GM23338 (cell line): ENCODE measurements around the gene CADPS. TPM values are rescaled to one million over a fixed set of nuclear protein-coding genes. Genes with fewer than 3 reads are reported as not detected.
A peak's percentile ranks its signal among the peaks of the same experiment; 100 is the strongest.

Source experiments
- ATAC-seq: fragments of 200-7000 bp; cut with Tn5 transposase; 3 replicates; pipeline ENCODE4 v1.9.1; 2020
- DNase-seq: peaks from one replicate; pipeline ENCODE4 v3.0.0-alpha.2; 2015; ENCODE audit warnings: low spot score
- H2AFZ ChIP-seq: fragments of 200-600 bp; sonication (generic); 2 replicates; pipeline ENCODE4 v1.8.0; 2016; ENCODE audit warnings: antibody characterized with exemption, mild to moderate bottlenecking, moderate library complexity
- H3F3A ChIP-seq: fragments of 200-600 bp; sonication (generic); replicated peaks from 2 replicates; pipeline ENCODE4 v1.8.0; 2017; ENCODE audit warnings: antibody characterized with exemption, mixed run types, low read depth
- H3K27ac ChIP-seq: fragments of 200-600 bp; sonication (generic); 2 replicates; pipeline ENCODE4 v1.6.1; 2016; ENCODE audit warnings: low read depth
- H3K27me3 ChIP-seq: fragments of 200-600 bp; sonication (generic); 2 replicates; pipeline ENCODE4 v1.8.0; 2016; ENCODE audit warnings: mild to moderate bottlenecking, mixed run types, moderate library complexity; ENCODE audit not compliant: insufficient read depth
- H3K36me3 ChIP-seq: fragments of 200-600 bp; sonication (generic); 2 replicates; pipeline ENCODE4 v1.8.0; 2016; ENCODE audit warnings: mild to moderate bottlenecking; ENCODE audit not compliant: insufficient read depth
- H3K4me1 ChIP-seq: fragments of 200-600 bp; sonication (generic); 2 replicates; pipeline ENCODE4 v1.8.0; 2016; ENCODE audit warnings: mild to moderate bottlenecking, moderate library complexity; ENCODE audit not compliant: insufficient read depth
- H3K4me2 ChIP-seq: fragments of 200-600 bp; sonication (generic); 2 replicates; pipeline ENCODE4 v1.7.1; 2017; ENCODE audit warnings: mixed run types
- H3K4me3 ChIP-seq: fragments of 200-600 bp; sonication (generic); 2 replicates; pipeline ENCODE4 v1.6.1; 2016; ENCODE audit warnings: mixed run types
- H3K79me2 ChIP-seq: fragments of 200-600 bp; sonication (generic); replicated peaks from 2 replicates; pipeline ENCODE4 v1.8.0; 2017; ENCODE audit warnings: mild to moderate bottlenecking; ENCODE audit not compliant: insufficient read depth
- H3K9me2 ChIP-seq: fragments of 200-600 bp; sonication (generic); 2 replicates; pipeline ENCODE4 v1.8.0; 2017; ENCODE audit not compliant: insufficient read depth
- H4K20me1 ChIP-seq: fragments of 200-600 bp; sonication (generic); replicated peaks from 2 replicates; pipeline ENCODE4 v1.8.0; 2017; ENCODE audit warnings: mild to moderate bottlenecking; ENCODE audit not compliant: insufficient read depth
- H3K27ac Mint-ChIP-seq: 2 replicates; pipeline ENCODE4 v1.8.0; 2020; ENCODE audit warnings: inconsistent platforms, mild to moderate bottlenecking, moderate library complexity, mixed read lengths
- H3K27me3 Mint-ChIP-seq: 3 replicates; pipeline ENCODE4 v1.8.0; 2022; ENCODE audit warnings: low read depth, mild to moderate bottlenecking, moderate library complexity, mixed read lengths, inconsistent platforms; ENCODE audit not compliant: insufficient read depth, poor library complexity
- H3K36me3 Mint-ChIP-seq: 3 replicates; pipeline ENCODE4 v1.8.0; 2021; ENCODE audit warnings: low read depth, mild to moderate bottlenecking, inconsistent platforms, moderate library complexity, mixed read lengths
- H3K4me1 Mint-ChIP-seq: 3 replicates; pipeline ENCODE4 v1.8.0; 2020; ENCODE audit warnings: mild to moderate bottlenecking, inconsistent platforms, mixed read lengths
- H3K4me3 Mint-ChIP-seq: 3 replicates; pipeline ENCODE4 v1.8.0; 2021; ENCODE audit warnings: moderate library complexity, mild to moderate bottlenecking, inconsistent platforms, mixed read lengths
- H3K9me3 Mint-ChIP-seq: 3 replicates; pipeline ENCODE4 v1.8.0; 2020; ENCODE audit warnings: moderate library complexity, mild to moderate bottlenecking, inconsistent platforms, mixed read lengths
- EZH2 ChIP-seq: fragments of 200-600 bp; sonication (generic); IDR thresholded peaks from one replicate; pipeline ENCODE4 v1.8.0; 2017; ENCODE audit warnings: antibody characterized with exemption, mild to moderate bottlenecking, low read depth; ENCODE audit not compliant: unreplicated experiment
- EZH2phosphoT487 ChIP-seq: fragments of 200-600 bp; sonication (generic); IDR thresholded peaks from one replicate; pipeline ENCODE4 v1.8.1; 2018; ENCODE audit warnings: antibody characterized with exemption; ENCODE audit not compliant: unreplicated experiment
- NANOG ChIP-seq: IDR thresholded peaks from 2 replicates; pipeline ENCODE4 v1.6.1; 2016; ENCODE audit warnings: antibody characterized with exemption, borderline replicate concordance
- POLR2AphosphoS5 ChIP-seq: IDR thresholded peaks from 2 replicates; pipeline ENCODE4 v1.6.1; 2016; ENCODE audit warnings: antibody characterized with exemption, low read depth
- STAT1 ChIP-seq: IDR thresholded peaks from one replicate; pipeline ENCODE4 v1.6.1; 2016; ENCODE audit warnings: antibody characterized with exemption; ENCODE audit not compliant: unreplicated experiment
- ZNF114 ChIP-seq: fragments of 250-450 bp; sonication (Bioruptor Pico); IDR thresholded peaks from 2 replicates; pipeline ENCODE4 v1.5.0; 2020; ENCODE audit warnings: mild to moderate bottlenecking, moderate library complexity
- ZNF331 ChIP-seq: fragments of 250-450 bp; sonication (Bioruptor Pico); IDR thresholded peaks from 2 replicates; pipeline ENCODE4 v1.5.0; 2020; ENCODE audit warnings: low read depth, mild to moderate bottlenecking, moderate library complexity
- polyA plus RNA-seq: library from polyadenylated mRNA; unstranded; fragments of >200 nt; fragmentation: Nextera tagmentation; extraction: Ambion mirVana; gene quantifications from 2 replicates; pipeline ENCODE4 v1.2.1, GENCODE V29; 2016
- total RNA-seq: library from RNA; depleted of rRNA; stranded (reverse); fragments of >200 nt; shearing (Covaris generic); gene quantifications from 2 replicates; pipeline ENCODE4 v1.2.3, GENCODE V29; 2014
- TF ChIP-seq, protein P1 (sequence below), 2 experiments: fragments of 200-600 bp in 1 of 2; sonication (generic) in 1 of 2; conservative IDR thresholded peaks; 2 replicates each; pipeline versions ENCODE4 v1.5.1 to v1.6.1; 2016 to 2017; ENCODE audit warnings: antibody characterized with exemption in 2 of 2, low read depth in 2 of 2, mild to moderate bottlenecking in 2 of 2, moderate library complexity in 1 of 2
- TF ChIP-seq, protein P2 (sequence below): IDR thresholded peaks from 2 replicates; pipeline ENCODE4 v1.6.1; 2016; ENCODE audit warnings: antibody characterized with exemption
- TF ChIP-seq, protein P3 (sequence below): fragments of 250-450 bp; sonication (Bioruptor Pico); IDR thresholded peaks from 2 replicates; pipeline ENCODE4 v1.5.0; 2020; ENCODE audit warnings: mild to moderate bottlenecking, moderate library complexity

CADPS gene
- total and polyA plus RNA-seq, 2 experiments from 2014 or later, result 14.7 to 22.0 TPM

DNA sequence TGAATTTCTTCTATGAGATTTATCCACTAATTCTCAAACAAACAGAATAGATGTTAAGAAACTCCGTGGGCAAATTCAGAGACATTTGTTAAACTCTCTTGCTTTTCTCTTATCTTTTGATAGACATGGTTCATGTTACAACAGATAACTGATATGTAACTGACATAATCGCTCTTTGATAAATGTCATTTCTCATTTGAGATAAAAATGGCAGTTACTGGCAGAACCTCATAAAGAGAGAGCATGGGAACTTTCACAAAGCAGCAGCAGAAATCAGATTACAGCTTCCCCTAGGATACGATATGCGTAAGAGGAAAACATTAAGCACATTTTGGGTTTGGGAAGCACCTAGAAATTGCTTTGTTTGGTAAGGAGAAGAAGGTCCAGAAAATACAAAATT, 126.1 kb downstream of the CADPS start:
- Mint-ChIP-seq H3K4me1 (no peaks in the 10 kb centered on the region; the same call in 2 of the 3 replicates), H3K27me3 (no peaks in the 10 kb centered on the region), H3K27ac (no peak overlapping the region), H3K9me3 (no peaks in the 10 kb centered on the region), H3K36me3 (no peaks in the 10 kb centered on the region), H3K4me3 (no peak overlapping the region)
- ATAC-seq, result no peak
- H3K4me2 ChIP-seq, result no peak overlapping the region
- no peaks in the 10 kb centered on the region for H4K20me1 ChIP-seq
- TF ChIP-seq, protein P1, sequence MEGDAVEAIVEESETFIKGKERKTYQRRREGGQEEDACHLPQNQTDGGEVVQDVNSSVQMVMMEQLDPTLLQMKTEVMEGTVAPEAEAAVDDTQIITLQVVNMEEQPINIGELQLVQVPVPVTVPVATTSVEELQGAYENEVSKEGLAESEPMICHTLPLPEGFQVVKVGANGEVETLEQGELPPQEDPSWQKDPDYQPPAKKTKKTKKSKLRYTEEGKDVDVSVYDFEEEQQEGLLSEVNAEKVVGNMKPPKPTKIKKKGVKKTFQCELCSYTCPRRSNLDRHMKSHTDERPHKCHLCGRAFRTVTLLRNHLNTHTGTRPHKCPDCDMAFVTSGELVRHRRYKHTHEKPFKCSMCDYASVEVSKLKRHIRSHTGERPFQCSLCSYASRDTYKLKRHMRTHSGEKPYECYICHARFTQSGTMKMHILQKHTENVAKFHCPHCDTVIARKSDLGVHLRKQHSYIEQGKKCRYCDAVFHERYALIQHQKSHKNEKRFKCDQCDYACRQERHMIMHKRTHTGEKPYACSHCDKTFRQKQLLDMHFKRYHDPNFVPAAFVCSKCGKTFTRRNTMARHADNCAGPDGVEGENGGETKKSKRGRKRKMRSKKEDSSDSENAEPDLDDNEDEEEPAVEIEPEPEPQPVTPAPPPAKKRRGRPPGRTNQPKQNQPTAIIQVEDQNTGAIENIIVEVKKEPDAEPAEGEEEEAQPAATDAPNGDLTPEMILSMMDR (conservative IDR thresholded peaks at IDR 0.05; ENCODE audit: low read depth in 2 of 2), result 0 out of 4 replicates have a peak, but pooled peaks of 1 of the 2 experiments have one; percentile 8
- TF ChIP-seq STAT1, result no peak
- H3K27me3 ChIP-seq, result no peaks in the 10 kb centered on the region
- no peaks in the 10 kb centered on the region for H3F3A ChIP-seq
- no peak overlapping the region for H2AFZ ChIP-seq
- H3K4me1 ChIP-seq, result no peaks in the 10 kb centered on the region
- H3K4me3 ChIP-seq, result no peak overlapping the region
- H3K9me2 ChIP-seq, result no peaks in the 10 kb centered on the region
- no peak for DNase-seq
- no peaks in the 10 kb centered on the region for H3K36me3 ChIP-seq
- H3K79me2 ChIP-seq, result no peaks in the 10 kb centered on the region
- no peak overlapping the region for H3K27ac ChIP-seq

DNA sequence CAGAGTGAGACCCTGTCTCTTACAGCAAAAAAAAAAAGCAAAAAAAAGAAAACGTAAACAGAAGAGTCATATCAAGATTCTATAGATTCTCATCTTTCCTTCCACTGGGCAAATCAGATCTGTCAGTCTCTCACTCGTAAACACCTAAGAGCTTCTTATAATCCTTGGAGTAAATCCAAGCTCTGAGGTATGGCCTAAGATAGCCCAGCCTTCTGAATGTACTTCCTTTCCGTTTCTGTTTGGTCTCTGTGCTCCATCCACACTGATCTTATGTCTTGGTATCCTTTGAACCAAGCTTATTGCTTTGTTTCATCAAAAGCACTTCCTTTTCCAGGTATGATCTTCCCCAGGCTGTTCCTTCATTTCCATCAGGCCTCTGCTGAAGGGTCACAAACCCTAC, 137.8 kb downstream of the CADPS start:
- Histone ChIP-seq H3K27ac (no peak overlapping the region), H3K79me2 (no peaks in the 10 kb centered on the region), H3K36me3 (no peaks in the 10 kb centered on the region), H3K27me3 (no peaks in the 10 kb centered on the region), H3K9me2 (0 out of 2 replicates have a peak, but pooled peaks cover 4% of the 10 kb centered on the region), H4K20me1 (no peaks in the 10 kb centered on the region), H3K4me3 (no peak overlapping the region), H3F3A (no peaks in the 10 kb centered on the region), H3K4me2 (no peak overlapping the region), H2AFZ (no peak overlapping the region), H3K4me1 (no peaks in the 10 kb centered on the region)
- Mint-ChIP-seq H3K4me1 (peaks cover 3% of the 10 kb centered on the region; the same call in 1 of the 3 replicates), H3K27ac (no peak overlapping the region), H3K27me3 (peaks cover 2% of the 10 kb centered on the region), H3K9me3 (no peaks in the 10 kb centered on the region), H3K36me3 (no peaks in the 10 kb centered on the region; the same call in 2 of the 3 replicates), H3K4me3 (no peak overlapping the region)
- DNase-seq, result no peak
- no peak for ATAC-seq
- TF ChIP-seq ZNF114 (CRISPR knock-in tag) (no peak), EZH2 (no peak), ZNF331 (no peak), POLR2AphosphoS5 (no peak), NANOG (no peak), STAT1 (no peak), EZH2phosphoT487 (no peak)
- TF ChIP-seq, protein P2, sequence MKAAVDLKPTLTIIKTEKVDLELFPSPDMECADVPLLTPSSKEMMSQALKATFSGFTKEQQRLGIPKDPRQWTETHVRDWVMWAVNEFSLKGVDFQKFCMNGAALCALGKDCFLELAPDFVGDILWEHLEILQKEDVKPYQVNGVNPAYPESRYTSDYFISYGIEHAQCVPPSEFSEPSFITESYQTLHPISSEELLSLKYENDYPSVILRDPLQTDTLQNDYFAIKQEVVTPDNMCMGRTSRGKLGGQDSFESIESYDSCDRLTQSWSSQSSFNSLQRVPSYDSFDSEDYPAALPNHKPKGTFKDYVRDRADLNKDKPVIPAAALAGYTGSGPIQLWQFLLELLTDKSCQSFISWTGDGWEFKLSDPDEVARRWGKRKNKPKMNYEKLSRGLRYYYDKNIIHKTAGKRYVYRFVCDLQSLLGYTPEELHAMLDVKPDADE, result no peak
- TF ChIP-seq, protein P3, sequence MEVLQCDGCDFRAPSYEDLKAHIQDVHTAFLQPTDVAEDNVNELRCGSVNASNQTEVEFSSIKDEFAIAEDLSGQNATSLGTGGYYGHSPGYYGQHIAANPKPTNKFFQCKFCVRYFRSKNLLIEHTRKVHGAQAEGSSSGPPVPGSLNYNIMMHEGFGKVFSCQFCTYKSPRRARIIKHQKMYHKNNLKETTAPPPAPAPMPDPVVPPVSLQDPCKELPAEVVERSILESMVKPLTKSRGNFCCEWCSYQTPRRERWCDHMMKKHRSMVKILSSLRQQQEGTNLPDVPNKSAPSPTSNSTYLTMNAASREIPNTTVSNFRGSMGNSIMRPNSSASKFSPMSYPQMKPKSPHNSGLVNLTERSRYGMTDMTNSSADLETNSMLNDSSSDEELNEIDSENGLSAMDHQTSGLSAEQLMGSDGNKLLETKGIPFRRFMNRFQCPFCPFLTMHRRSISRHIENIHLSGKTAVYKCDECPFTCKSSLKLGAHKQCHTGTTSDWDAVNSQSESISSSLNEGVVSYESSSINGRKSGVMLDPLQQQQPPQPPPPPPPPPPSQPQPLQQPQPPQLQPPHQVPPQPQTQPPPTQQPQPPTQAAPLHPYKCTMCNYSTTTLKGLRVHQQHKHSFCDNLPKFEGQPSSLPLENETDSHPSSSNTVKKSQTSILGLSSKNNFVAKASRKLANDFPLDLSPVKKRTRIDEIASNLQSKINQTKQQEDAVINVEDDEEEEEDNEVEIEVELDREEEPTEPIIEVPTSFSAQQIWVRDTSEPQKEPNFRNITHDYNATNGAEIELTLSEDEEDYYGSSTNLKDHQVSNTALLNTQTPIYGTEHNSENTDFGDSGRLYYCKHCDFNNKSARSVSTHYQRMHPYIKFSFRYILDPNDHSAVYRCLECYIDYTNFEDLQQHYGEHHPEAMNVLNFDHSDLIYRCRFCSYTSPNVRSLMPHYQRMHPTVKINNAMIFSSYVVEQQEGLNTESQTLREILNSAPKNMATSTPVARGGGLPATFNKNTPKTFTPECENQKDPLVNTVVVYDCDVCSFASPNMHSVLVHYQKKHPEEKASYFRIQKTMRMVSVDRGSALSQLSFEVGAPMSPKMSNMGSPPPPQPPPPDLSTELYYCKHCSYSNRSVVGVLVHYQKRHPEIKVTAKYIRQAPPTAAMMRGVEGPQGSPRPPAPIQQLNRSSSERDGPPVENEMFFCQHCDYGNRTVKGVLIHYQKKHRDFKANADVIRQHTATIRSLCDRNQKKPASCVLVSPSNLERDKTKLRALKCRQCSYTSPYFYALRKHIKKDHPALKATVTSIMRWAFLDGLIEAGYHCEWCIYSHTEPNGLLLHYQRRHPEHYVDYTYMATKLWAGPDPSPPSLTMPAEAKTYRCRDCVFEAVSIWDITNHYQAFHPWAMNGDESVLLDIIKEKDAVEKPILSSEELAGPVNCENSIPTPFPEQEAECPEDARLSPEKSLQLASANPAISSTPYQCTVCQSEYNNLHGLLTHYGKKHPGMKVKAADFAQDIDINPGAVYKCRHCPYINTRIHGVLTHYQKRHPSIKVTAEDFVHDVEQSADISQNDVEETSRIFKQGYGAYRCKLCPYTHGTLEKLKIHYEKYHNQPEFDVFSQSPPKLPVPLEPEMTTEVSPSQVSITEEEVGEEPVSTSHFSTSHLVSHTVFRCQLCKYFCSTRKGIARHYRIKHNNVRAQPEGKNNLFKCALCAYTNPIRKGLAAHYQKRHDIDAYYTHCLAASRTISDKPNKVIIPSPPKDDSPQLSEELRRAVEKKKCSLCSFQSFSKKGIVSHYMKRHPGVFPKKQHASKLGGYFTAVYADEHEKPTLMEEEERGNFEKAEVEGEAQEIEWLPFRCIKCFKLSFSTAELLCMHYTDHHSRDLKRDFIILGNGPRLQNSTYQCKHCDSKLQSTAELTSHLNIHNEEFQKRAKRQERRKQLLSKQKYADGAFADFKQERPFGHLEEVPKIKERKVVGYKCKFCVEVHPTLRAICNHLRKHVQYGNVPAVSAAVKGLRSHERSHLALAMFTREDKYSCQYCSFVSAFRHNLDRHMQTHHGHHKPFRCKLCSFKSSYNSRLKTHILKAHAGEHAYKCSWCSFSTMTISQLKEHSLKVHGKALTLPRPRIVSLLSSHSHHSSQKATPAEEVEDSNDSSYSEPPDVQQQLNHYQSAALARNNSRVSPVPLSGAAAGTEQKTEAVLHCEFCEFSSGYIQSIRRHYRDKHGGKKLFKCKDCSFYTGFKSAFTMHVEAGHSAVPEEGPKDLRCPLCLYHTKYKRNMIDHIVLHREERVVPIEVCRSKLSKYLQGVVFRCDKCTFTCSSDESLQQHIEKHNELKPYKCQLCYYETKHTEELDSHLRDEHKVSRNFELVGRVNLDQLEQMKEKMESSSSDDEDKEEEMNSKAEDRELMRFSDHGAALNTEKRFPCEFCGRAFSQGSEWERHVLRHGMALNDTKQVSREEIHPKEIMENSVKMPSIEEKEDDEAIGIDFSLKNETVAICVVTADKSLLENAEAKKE (CRISPR knock-in tag), result no peak
